ENCODE measurements around the gene IFT122. TPM values are rescaled to one million over a fixed set of nuclear protein-coding genes. Genes with fewer than 3 reads are reported as not detected.

IFT122 gene
- total RNA-seq, 1 donor from 2014 or later: 17.7 TPM

GRCh38 chr3:129517516-129517915 lies 77.5 kb downstream of the IFT122 start:
- Histone ChIP-seq H3K27ac (ENCODE audit: low read depth, low read length) (no peak overlapping the region), H2AFZ (ENCODE audit: low read depth, low read length) (no peak overlapping the region), H3K4me1 (ENCODE audit: insufficient read depth, low read length) (no peaks in the 10 kb centered on the region), H3K36me3 (ENCODE audit: insufficient read depth, low read length) (no peaks in the 10 kb centered on the region), H3K4me3 (ENCODE audit: insufficient read depth, low read depth, low read length) (no peak overlapping the region), H3K27me3 (ENCODE audit: insufficient read depth, low read length) (no peaks in the 10 kb centered on the region), H3K4me2 (ENCODE audit: low read length) (no peak overlapping the region), H3K9me3 (ENCODE audit: insufficient read depth, low read depth, low read length) (no peaks in the 10 kb centered on the region), H4K20me1 (ENCODE audit: insufficient read depth, low read length) (no peaks in the 10 kb centered on the region), H3K9ac (ENCODE audit: low read length) (no peak overlapping the region), H3K79me2 (ENCODE audit: insufficient read depth, low read length) (no peaks in the 10 kb centered on the region)
- peaks cover 14% of the 10 kb centered on the region for H3K27me3 Mint-ChIP-seq (ENCODE audit: low read depth, unreplicated experiment)
- H3K4me1 Mint-ChIP-seq (ENCODE audit: low read depth, unreplicated experiment): no peaks in the 10 kb centered on the region
- TF ChIP-seq EZH2 (IDR thresholded peaks at IDR 0.05; ENCODE audit: insufficient read depth, low read length) (no peak), CTCF (IDR thresholded peaks at IDR 0.05; ENCODE audit: insufficient read depth, low read depth, low read length) (no peak)
- DNase-seq (ENCODE audit: low read depth) (no peak), FAIRE-seq (no peak)
- H3K36me3 Mint-ChIP-seq (ENCODE audit: low read depth, unreplicated experiment): peaks cover 14% of the 10 kb centered on the region
- H3K9me3 Mint-ChIP-seq (ENCODE audit: unreplicated experiment): peaks cover 2% of the 10 kb centered on the region
- H3K27ac Mint-ChIP-seq (ENCODE audit: unreplicated experiment): no peak overlapping the region
- H3K4me3 Mint-ChIP-seq (ENCODE audit: unreplicated experiment): no peak overlapping the region

DNA sequence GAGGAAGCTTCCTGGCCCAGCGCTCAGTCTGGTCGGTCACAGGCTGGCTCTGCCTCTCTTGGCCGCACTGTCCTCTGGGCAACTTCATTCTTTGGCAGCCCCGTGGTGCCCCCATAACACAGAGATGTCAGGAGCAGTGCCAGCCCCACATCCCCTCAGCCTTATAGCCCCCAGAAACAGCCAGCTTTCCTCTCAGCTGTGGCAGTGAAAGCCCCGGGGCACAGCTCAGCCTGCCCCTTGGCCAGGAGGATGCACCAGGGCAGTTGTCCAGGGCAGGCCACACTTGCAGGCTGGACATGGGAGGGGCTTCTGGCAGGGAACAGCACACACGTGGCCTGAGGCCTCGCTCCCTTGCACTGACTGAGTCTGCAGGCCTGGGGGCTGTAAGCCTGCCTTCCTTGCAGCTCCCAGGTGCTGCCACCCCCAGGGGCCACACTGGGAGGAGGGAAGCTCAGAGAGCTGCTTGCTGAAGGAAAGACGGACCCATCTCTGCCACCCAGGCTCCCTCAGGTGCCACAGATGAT lies 78.1 kb downstream of the IFT122 start:
- H4K20me1 ChIP-seq (ENCODE audit: insufficient read depth, low read length): no peaks in the 10 kb centered on the region
- Mint-ChIP-seq H3K4me1 (ENCODE audit: low read depth, unreplicated experiment) (no peaks in the 10 kb centered on the region), H3K4me3 (ENCODE audit: unreplicated experiment) (no peak overlapping the region), H3K36me3 (ENCODE audit: low read depth, unreplicated experiment) (peaks cover 11% of the 10 kb centered on the region), H3K27ac (ENCODE audit: unreplicated experiment) (no peak overlapping the region), H3K9me3 (ENCODE audit: unreplicated experiment) (peaks cover 2% of the 10 kb centered on the region), H3K27me3 (ENCODE audit: low read depth, unreplicated experiment) (peaks cover 18% of the 10 kb centered on the region)
- H3K4me1 ChIP-seq (ENCODE audit: insufficient read depth, low read length): no peaks in the 10 kb centered on the region
- H3K36me3 ChIP-seq (ENCODE audit: insufficient read depth, low read length): no peaks in the 10 kb centered on the region
- H3K4me3 ChIP-seq (ENCODE audit: insufficient read depth, low read depth, low read length): no peak overlapping the region
- TF ChIP-seq EZH2 (IDR thresholded peaks at IDR 0.05; ENCODE audit: insufficient read depth, low read length): no peak
- H3K9me3 ChIP-seq (ENCODE audit: insufficient read depth, low read depth, low read length): no peaks in the 10 kb centered on the region
- no peaks in the 10 kb centered on the region for H3K27me3 ChIP-seq (ENCODE audit: insufficient read depth, low read length)
- H2AFZ ChIP-seq (ENCODE audit: low read depth, low read length): no peak overlapping the region
- H3K4me2 ChIP-seq (ENCODE audit: low read length): no peak overlapping the region
- H3K27ac ChIP-seq (ENCODE audit: low read depth, low read length): no peak overlapping the region
- FAIRE-seq (no peak), DNase-seq (ENCODE audit: low read depth) (no peak)
- no peak overlapping the region for H3K9ac ChIP-seq (ENCODE audit: low read length)
- no peaks in the 10 kb centered on the region for H3K79me2 ChIP-seq (ENCODE audit: insufficient read depth, low read length)

DNA sequence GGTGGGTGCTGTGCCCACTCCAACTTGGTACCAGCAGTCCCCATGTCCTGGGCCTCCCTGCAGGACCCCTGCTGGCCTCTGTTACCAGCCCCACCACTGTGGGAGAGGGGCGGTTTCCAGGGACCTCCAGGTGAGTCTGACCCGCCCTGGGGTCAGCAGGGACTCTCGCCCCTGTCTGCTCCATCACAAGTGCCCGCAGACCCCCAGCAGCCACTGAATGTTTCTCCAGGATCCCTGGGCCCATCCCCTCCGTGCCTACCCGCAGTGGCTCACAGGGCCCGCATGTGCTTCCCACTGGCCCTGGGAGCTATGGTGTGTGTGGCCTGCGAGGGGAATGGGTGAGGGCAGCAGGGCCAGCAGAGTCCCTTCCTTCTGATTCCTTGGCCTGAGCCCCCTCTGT lies 78.6 kb downstream of the IFT122 start:
- no peak for FAIRE-seq
- Histone ChIP-seq H3K79me2 (ENCODE audit: insufficient read depth, low read length) (no peaks in the 10 kb centered on the region), H2AFZ (ENCODE audit: low read depth, low read length) (no peak overlapping the region), H4K20me1 (ENCODE audit: insufficient read depth, low read length) (no peaks in the 10 kb centered on the region), H3K9ac (ENCODE audit: low read length) (no peak overlapping the region), H3K4me3 (ENCODE audit: insufficient read depth, low read depth, low read length) (no peak overlapping the region), H3K4me1 (ENCODE audit: insufficient read depth, low read length) (no peaks in the 10 kb centered on the region), H3K27ac (ENCODE audit: low read depth, low read length) (no peak overlapping the region), H3K36me3 (ENCODE audit: insufficient read depth, low read length) (no peaks in the 10 kb centered on the region), H3K27me3 (ENCODE audit: insufficient read depth, low read length) (no peaks in the 10 kb centered on the region), H3K4me2 (ENCODE audit: low read length) (no peak overlapping the region), H3K9me3 (ENCODE audit: insufficient read depth, low read depth, low read length) (no peaks in the 10 kb centered on the region)
- Mint-ChIP-seq H3K9me3 (ENCODE audit: unreplicated experiment) (peaks cover 2% of the 10 kb centered on the region), H3K4me3 (ENCODE audit: unreplicated experiment) (no peak overlapping the region), H3K27me3 (ENCODE audit: low read depth, unreplicated experiment) (peaks cover 18% of the 10 kb centered on the region), H3K4me1 (ENCODE audit: low read depth, unreplicated experiment) (no peaks in the 10 kb centered on the region), H3K27ac (ENCODE audit: unreplicated experiment) (no peak overlapping the region), H3K36me3 (ENCODE audit: low read depth, unreplicated experiment) (peaks cover 6% of the 10 kb centered on the region)
- no peak for DNase-seq (ENCODE audit: low read depth)
- no peak for TF ChIP-seq EZH2 (IDR thresholded peaks at IDR 0.05; ENCODE audit: insufficient read depth, low read length)
